HG03045 (cell line): ENCODE data around the gene KCNJ13.
"Not testable (repeated sequence)": the region's sequence is repeated elsewhere in the genome, so short reads cannot be mapped to it uniquely, and the experiment has no call there.

ENCODE experiments used
- ATAC-seq: cut with Tn5 transposase; IDR thresholded peaks from one replicate; pipeline ENCODE4 v1.9.1; 2021; ENCODE audit warnings: mild to moderate bottlenecking, moderate library complexity; ENCODE audit not compliant: unreplicated experiment

KCNJ13 gene

DNA sequence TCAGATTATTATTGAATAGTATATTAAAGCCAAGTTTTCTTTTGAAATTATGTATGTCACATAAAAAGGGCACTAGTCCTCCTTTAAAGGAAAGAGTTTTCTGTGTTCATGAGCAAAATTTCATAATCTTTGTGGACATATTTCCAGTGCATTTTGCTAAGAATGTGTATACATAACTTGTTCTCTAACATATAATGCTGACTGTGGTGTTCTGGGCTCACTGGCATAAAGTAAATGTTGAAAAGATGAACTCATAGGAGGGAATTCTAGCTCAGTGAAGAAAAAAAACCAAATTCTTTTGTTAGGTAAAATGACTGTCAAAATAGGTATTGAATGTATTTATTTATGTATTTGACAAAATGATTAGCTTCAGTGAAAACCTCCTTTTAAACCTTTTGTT lies 6.2 kb downstream of the KCNJ13 start:
- no peak for ATAC-seq

DNA sequence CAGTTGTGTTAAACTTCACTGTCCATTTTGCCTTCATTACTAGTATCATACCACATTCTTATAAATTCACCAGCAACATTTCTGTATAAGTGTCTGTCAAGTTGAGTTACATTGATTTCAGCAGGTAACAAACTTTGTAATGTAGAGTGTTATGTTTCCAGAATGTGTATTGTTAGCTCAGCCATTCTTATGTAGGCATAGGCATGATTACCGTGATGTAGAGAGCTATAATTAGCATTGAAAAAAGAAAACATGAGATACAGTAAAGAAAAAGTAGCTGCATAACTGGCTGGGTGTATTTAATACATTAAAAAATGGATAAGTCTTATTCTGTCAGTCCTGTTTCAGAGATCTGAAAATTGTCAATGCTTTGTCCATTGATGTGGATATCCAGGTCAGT lies 8.5 kb downstream of the KCNJ13 start:
- no peak for ATAC-seq

DNA sequence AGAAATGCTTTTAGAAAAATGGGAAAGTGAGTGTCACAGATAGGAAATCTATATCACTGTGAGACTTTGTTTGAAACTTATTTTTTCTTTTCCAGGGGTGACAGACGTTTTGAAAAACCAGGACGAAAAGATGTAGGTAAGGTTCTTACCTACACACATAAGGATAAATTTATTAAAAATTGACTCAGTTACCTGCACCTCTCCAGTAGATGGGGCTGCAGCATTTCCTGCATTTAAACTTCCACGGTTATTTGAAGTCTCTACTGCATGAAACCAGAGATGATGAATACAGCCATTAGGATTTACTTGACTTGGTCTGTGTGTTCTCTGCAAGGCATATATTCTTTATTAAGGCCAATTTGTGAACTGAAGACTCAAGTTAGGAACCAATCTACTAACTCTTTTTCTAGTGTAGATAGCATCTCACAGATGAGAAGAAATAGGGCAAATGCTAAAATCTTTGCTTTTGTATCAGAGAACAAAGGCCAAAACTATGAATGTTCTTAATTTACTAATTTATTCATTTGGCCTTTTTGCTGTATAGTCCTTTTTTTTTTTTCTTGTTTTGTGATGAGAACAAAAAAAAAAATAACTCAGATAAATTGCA lies 15.0 kb downstream of the KCNJ13 start:
- no peak for ATAC-seq

DNA sequence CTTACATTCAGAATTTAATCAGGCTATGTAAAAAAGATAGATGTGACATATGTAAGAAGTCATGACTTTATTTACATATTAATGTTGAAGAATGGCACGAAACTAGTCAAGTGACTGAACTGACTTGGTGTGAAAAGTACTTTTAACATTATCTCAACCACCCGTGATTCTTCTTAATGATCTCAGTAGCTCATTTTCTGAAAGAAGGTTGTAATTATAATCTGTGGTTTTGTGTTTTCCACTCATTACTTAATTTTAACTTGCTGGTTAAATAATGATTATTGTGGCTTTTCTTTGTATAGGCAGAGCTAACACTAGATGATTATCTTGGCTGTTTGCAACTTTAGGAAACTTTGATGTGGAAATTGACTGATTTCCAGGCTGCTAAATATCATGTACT lies 18.5 kb downstream of the KCNJ13 start:
- ATAC-seq = no peak

DNA sequence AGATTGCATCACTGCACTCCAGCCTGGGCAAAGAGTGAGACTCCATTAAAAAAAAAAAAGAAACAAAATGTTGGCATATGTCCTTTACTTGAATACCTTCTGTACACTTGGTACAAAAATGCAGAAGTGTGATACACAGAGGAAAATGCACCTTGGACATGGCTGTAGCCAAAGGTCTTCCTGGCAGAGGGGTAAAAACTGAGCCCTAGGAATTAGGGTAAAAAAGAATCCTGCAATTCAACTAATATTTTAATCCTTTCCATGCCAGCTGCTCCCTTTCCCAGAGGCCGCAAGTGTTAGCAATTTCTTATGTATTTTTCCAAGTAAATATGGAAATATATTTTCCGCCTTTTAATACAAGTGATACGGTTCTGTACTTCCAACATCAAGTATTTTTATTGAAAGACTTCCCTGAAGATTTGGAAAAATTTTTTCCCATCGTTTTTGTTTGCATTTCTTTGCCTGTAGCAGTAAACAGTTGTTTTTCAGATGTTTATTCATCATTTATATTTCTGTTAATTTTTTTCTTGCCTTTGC lies 26.2 kb downstream of the KCNJ13 start:
- ATAC-seq = no peak

DNA sequence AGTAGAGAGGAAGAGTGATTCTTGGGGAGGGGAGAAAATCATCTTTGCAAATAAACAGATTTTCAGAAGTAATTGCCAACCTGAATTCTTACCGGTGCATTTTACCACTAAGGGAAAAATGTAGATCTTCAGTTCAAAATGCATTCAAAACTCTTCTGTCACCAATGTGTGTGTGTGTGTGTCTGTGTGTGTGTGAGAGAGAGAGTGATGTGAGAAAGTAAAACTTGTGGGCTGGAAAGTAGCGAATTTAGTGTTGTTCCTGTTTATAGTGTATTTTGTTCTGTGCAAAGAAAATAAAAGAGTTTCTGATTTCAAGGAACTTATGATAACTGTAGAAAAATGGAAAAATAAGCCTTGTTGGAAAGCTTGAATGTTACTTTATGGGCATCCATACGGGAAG lies 27.0 kb downstream of the KCNJ13 start:
- ATAC-seq = no peak

DNA sequence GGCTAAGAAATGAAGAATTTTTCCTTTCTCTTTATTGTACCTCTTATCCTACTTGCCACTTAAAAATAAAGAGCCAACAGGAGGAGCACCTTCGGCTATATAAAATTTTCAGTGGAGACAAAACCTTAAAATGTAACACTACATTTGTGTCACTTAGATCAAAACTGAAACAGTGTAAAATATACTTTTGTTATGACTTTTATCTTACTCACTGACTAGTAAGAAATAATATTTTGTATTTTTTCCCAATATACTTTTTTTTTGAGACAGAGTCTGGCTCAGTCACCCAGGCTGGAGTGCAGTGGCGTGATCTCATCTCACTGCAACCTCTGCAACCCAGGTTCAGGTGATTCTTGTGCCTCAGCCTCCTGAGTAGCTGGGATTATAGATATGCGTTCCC lies 28.3 kb downstream of the KCNJ13 start:
- no peak for ATAC-seq

DNA sequence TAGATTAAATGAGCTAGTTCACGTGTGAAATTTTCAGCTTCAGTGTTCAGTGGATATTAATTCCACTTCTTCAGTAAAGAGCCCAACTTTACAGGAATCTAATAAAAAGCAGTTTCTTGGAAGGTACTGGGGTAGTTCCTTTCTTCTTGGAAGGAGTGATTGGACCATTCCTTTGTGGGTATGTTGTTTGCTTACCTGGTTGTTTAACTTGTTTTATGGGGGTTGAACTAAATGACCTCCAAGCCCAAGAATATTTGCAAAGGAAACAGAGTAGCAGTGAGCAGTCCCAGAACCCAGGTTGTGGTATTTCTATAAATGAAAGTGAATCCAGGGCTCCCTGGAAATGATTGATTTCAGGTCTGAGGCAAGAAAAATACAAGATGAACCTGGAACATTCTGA lies 31.4 kb downstream of the KCNJ13 start:
- no peak for ATAC-seq

DNA sequence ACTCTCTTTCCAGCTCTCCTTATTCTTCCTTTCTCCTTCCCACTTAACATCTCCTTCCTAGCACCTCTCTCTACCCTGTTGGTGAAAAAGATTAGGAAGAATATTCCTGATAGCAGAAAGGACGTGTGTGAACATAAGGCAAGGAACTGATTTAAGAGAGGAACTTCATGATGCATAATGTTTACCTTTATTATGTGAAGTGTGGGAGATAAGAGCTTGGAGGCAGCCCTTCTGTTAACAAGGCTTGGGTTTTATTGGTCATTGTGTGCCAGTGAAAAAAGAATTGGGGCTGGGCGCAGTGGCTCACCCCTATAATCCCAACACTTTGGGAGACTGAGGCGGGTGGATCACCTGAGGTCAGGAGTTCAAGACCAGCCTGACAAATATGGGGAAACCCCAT lies 34.4 kb downstream of the KCNJ13 start:
- ATAC-seq = no peak

DNA sequence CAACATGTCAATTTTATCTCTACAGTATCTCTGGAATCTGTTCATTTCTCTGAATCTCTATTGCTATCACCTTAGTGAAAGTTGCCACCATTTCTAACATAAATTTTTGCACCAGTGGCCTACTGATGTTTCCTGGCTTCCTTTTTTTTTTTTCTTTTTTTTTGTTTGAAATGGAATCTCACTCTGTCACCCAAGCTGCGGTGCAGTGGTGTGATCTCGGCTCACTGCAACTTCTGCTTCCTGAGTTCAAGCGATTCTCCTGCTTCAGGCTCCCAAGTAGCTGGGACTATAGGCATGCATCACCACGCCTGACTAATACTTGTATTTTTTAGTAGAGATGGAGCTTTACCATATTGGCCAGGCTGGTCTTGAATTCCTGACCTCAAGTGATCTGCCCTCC lies 35.1 kb downstream of the KCNJ13 start:
- no peak for ATAC-seq

DNA sequence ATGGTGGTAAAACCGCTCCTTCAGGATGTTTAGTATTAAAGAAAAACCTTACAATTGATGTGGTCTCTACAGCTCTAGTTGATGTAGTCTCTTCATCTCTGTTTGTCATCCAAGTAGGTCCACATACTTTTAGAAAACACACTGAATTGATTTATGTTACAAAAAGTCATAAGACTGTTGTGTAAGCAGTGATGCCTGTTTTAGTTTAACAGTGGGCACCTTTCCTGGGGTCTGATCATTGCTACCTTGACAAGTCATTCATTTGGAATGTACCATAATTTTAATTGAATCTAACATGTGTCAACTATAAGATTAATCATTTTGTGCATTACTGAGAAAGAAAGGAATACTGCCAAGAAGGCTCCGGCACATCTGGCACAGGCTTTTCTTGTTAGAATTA lies 44.9 kb downstream of the KCNJ13 start:
- no peak for ATAC-seq

DNA sequence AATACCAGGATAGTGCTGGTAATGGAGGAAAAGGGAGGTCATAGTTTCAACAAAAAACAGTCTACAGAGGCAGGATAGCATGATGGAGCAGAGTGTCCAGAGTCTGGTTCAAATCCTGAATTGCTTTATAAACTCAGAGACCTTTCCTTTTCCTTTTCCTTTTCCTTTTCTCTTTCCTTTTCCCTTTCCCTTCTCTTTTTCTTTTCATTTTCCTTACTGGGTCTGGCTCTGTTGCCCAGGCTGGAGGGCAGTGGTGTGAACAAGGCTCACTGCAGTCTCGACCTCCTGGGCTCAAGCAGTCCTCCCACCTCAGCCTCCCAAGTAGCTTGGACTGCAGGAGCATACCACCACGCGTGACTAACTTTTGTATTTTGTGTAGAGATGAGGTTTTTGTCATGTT lies 47.6 kb downstream of the KCNJ13 start:
- ATAC-seq = no peak

DNA sequence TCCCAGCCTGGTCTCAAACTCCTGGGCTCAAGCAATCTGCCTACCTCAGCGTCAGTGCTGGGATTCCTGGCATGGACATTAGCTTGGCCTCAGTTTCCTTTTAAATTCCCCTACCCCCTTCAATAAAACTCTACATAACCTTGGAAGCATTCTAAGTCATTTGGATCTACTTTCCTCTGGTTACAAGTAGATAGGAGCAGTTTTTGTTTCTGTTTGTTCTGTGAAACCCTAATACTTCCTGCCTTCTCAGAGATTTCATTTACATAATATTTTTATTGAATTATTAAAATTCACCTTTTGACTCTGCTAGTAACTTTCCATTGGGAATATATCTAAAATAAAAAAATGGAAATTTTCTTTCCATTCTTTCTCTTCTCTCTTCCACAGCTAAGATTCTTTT lies 53.3 kb downstream of the KCNJ13 start:
- ATAC-seq = no peak

DNA sequence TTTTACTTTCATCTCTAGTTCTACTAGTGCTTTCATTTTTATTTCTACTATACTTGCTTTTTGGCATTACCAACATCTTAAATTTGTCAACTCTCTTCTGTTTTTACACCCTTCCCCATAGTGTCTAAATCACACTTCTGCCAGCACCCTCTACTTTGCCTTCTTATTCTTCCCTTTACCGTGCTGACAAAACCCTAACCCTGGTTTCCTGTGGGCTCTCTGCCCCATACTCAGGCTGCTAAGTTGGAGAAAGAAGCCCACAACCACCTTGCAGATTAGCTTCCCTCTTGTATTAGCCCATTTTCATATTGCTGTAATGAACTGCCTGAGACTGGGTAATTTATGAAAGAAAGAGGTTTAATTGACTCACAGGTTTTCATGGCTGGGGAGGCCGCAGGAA lies 54.5 kb downstream of the KCNJ13 start:
- no peak for ATAC-seq

DNA sequence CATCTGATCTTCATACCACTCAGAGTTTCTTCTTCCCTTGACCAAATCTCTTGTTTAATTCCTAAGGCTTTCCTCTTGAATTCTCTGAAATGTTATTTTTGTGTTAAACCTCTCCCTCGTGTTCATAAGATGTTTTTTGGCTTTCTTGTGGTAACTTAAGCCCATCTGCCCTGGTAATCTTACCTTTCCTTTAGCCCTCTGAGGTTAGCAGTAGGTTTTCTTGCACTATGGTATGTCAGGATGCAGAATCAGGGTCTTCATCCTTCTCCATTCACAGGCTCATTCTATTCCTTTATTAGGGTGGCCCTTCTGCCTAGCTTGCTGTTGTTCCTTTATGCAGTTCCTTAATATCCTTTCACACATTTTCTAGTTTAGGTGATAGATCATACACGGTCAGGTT lies 55.1 kb downstream of the KCNJ13 start:
- no peak for ATAC-seq

DNA sequence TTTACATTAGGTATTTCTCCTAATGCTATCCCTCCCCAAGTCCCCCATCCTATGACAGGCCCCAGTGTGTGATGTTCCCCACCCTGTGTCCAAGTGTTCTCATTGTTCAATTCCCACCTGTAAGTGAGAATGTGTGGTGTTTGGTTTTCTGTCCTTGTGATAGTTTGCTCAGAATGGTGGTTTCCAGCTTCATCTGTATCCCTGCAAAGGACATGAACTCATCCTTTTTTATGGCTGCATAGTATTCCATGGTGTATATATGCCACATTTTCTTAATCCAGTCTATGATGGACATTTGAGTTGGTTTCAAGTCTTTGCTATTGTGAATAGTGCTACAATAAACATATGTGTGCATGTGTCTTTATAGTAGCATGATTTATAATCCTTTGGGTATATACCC lies 56.3 kb downstream of the KCNJ13 start:
- not testable (repeated sequence) for ATAC-seq
